Bone marrow (tissue), 2 donors: Measurements from ENCODE around the gene TLK1.
"Not testable (repeated sequence)": the region's sequence is repeated elsewhere in the genome, so short reads cannot be mapped to it uniquely, and the experiment has no call there.

Experiments
- DNase-seq, 2 donors: peaks; one replicate each; lab custom pipeline; 2025; lab: John Stamatoyannopoulos, UW

The TLK1 gene

DNA sequence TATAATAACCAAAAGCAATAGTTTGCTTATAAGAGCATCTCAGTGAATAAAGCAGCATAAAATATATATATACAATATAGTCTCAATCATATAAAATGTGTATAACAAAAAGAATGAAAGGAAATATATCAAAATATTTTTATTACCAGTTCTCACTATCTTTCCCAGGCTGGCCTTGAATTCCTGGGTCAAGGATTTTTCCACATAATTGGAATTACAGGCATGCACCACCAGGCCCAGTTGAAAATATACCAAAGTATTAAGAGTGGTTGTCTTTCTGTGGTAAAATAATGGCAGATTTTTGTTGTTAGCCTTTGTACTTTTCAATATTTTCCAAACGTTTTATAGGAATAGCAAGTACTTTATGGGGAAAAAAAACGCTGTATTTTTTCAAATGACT, 8.6 kb upstream of the TLK1 start:
- DNase-seq, result no peak

DNA sequence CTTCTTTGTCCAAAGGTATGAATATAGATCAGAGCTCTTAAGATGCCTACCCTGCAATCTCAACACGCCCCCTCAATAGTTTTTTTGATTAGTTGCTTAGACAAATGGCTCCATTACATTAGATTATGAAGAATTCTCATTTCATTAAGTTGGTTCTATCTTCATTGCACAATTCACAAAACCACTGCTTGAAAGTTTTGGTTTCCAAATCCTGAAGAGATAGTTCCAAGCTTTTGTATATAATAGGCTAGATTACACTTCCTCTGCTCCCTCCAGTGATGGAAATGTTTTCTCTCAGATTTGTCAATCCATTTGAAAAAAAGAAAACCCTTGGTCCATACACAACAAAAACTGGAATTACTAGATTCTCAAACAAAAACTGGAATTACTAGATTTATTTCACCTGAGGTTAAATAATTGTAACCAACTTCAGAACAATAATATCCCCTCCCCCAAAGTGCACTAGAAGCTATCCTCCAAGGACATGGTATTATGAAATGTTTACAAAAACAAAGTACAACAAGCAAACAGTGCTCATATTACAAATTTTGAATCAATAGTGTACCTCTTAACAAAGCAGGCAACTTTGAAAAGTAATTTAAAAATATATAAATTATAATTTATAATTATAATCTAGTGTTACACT, 6.8 kb upstream of the TLK1 start:
- no peak for DNase-seq

DNA sequence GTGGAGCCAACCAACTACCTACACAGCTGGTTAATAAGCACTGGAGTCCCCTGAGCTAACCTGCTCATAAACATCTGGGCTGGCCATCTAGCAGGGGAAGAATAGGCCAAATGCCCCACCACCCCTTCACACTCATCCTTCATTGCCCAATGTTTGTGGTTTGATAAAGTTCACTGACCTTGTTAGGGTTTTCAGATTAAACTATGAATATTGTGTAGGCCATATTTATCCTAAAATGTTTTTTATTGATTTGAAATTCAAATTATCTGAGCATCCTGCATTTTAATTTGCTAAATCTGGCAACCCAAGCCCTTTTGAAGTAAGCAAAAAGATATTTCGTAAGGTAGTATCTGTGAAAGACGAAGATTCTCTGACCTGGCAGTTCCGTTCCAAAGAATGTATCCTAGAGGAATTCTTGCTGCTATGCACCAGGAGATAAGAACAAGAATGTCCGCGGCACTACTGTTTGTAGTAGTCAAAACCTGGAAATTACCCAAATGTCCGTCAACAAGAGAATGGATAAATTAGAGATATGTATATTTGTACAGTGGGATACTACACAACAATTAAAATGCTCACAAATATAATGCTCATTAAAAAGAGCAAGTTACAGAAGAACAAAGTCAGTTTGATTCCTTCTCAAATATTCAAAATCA, 5.8 kb upstream of the TLK1 start:
- no peak for DNase-seq

DNA sequence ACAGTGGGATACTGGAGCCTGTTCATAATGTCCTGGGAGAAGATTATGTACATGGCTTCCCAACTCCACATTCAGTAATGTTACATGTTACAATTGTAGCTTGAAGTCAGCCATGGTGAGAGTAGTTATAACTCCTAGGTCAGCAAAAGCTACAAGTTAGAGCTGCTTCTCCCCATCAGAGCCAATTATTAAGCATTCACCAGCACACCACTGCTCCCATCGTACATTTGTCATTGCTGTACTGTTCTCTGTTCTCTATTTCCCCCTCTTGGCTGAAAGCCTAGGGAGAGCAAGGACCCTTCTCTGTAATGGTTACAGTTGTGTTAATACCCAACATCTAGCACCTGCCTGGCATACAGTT, 5.3 kb upstream of the TLK1 start:
- no peak for DNase-seq

DNA sequence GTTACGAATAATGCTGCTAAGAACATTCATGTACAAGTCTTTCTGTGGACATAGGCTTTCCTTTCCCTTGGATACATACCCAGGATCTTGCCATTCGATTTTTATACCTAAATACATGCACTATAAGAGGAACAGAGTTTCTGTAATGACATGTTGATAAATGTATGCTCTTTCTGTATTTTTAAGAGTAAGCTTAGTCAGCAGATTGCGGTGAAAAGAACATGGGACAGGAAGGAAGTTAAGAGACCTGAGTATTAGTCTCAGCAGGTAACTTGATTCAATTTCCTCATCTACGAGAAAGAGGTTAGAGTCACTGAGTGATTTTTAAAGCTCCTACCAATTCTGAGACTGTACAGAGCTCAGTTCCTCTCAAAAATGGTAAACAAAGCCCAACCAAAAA, 2.6 kb upstream of the TLK1 start:
- no peak for DNase-seq

DNA sequence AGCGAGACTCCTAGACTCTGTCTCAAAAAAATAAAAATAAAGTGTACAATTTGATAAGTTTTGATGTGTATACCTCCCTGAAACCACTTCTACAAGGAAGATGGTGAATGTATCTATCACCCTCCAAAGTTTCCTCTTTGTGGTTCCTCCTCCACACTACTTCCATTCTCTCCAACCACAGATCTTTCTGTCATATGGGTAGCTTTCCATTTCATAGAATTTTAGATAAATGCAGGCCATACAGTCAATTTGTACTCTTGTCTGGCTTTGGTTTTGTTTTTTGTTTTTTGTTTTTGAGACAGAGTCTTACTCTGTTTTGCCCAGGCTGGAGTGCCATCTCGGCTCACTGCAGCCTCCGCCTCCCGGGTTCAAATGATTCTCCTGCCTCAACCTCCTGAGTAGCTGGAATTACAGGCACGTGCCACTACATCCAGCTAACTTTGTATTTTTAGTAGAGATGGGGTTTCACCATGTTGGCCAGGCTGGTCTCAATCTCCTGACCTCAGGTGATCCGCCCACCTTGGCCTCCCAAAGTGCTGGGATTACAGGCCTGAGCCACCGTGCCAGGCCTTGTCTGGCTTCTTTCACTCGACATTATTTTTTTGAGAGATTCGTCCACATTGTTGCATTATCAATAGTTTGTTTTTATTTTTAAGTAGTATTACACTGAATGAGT, 2.0 kb upstream of the TLK1 start:
- not testable (repeated sequence) for DNase-seq

DNA sequence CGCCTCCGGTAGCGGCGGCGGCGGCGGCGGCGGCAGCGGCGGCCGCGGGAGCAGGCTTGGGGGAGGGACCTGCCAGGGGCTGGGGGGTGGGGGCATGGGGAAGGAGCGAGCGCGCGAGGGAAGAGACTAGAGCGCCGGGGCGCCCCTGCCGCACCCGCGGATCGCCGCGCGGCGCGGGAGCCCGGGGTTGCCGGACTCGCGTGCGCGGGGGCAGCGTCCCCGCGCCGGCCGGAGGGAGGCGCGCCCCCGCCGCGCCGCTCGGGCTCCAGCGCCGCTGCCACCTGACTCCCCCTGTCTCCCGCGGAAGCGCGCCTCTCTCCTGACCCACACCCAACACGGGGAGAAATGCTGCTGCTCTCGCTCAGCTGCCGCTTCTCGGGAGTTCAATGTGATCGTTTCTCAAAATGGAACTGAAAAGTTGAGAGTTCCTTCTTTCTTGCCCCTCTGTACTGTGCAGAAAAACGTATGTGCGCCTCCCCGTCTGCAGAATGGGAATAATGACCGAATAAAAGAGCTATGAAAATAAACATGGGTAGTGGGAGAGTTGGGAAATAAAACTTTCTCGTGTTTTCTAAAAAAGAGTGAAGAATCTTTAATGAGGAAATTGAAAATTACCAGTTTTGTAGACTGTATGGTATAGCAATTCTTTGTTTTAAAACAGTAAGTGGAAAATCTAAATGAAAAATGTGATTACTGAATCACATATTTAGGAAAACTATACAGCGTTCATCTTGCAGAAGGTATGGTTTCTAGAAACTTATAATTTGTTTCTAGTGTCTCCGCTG, 455 bp upstream of the TLK1 start:
- DNase-seq, result peak; percentile 56 to 83

DNA sequence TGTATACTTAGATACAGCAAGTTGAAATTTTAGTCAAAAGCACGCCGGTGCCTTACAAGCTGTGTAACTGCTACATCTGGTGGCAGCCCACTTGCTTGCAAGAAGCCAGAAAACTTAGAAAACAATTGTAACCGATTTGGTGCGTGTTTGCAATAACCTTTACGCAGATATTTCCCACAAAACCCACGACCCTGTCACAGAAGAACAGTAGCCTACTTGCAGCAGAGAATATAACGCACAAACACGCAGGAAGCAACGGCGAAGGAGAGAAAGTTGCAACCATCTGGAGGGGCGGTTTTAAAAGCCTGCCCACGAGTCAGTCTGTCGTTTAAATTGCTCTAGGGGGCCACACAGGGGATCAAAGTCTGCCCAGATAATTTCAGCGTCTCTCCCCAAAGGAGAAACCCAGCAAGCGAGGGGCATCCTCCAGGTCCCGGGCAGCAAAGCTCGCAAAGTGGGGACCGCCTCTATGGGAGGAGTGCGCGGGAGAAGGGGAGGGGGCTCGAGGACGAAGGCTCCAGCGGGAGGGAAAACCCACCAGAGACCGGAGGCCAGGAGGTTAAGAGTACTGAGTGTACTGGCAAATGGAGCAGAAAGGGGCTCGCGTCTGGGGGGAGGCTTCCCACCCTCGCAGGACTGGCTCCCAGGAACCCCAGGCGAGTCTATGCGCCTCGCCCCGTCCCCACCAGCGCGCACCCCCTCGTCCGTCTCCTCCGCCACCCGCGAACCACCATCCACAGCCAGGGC, 1.1 kb downstream of the TLK1 start:
- peak; percentile 23 to 49 for DNase-seq

DNA sequence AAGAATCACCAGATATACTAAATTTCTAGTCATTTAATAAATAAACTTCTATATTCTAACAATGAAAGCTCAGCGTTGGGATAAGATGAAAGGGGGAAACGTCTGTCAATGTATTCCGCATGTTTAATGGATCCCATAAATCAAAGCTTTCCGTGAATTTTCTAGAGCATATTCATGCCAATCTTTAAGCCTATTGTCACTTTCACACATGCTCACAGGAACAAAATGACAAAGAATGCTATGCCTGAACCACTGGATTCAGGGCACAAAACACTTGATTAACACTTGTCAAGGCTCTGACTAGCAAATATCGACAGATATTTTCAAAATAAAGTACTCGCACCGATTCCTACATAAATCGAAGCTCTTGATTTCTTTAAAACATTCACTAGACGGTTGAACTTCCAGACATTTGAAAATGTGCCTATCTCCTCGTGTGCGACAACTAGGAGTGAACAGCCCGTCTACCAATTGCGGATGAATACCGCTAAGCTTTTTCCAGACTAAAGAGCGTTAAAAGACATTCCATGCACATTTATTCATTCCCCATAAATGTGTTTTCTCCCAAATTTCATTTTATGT, 1.8 kb downstream of the TLK1 start:
- DNase-seq, result no peak

DNA sequence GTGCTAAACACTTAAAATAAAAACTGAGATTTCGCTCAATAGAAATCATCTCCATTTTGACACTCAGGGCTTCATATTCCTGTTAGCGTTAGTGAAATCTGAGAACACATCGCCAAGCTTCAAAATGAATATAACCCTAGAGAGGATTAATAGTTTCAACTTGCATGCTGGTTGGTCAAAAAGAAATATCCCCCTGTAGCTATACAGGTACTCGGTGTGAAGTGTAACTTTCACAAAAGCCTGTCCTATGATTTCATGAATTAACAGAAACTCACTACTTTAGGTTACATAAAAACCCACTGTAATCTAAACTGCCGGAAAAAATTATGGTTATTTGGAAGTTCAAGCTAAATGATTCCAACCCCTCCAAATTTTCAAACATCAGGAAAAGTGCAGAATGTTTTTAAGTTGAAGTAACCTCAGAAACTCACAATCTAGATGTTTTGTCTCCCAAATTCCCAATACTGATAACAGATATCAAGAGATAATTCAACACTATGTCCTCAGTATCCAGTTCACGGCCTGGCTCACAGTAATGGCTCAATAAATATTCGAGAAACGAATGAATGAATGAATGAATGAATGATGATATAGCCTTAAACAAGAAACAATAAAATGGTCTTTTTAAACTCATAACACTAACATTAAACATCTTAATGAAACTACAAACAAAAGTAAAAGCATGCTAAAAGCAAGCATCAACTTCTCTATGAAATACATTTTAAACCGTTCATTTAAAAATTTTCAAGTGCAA, 2.5 kb downstream of the TLK1 start:
- DNase-seq, result no peak

DNA sequence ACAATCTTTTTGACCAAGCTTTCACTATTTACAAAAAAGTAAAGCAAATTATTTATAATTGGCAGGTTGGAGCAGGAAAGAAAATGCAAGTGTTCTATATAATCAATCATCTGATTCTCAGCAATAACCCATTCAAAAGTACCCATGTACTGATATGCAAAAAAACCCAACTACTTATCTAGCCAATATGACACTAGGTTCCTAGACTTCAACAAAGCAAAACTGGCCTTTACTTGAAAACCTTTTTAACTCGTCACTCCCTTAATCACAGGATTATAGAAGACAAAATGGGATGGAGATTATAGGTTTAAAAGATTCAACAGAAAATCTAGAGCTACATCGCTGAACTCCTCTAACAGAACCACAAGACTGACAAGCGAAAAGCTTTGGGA, 3.6 kb downstream of the TLK1 start:
- DNase-seq, result no peak

DNA sequence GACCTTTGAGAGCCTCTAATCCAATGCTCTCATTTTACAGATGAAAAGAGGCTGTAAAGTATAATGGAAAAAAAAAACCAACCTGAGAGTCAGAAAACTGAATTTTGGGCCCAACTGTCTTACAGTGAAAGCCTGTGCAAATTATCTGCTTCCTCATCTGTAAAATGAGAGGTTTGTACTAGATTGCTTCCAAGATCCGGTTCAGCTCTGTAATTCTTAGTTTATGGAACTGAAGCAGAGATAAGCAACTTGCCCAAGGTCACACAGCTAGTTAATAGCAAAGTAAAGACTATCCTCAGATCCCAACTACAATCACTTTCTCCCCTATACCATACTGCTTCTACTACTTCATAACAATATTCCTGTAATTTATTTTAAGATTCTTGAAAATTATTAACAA, 6.3 kb downstream of the TLK1 start:
- DNase-seq, result peak in 1 of 2 donors; percentile 33

DNA sequence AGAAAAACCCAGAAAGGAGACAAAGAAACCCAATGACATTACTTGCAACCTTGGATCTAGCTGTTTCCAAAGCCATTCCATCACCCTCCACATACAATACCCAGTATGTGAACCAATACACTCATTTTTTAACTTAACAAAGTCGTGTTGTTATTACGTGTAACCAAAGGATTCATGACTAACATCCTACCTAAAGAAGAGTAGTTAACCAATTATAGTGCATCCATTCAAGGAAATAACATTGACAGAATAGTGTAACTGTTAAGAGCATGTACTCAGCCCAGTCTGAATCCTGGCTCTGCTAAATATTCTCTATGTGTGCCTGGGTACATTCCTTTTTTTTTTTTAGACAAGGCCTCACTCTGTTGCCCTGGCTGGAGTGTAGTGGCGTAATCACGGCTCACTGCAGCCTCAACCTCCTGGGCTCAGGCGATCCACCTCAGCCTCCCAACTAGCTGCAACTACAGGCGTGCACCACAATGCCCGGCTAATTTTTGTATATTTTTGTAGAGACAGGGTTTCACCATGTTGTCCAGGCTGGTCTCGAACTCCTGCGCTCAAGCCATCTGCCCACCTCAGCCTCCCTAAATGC, 9.9 kb downstream of the TLK1 start:
- DNase-seq, result no peak

DNA sequence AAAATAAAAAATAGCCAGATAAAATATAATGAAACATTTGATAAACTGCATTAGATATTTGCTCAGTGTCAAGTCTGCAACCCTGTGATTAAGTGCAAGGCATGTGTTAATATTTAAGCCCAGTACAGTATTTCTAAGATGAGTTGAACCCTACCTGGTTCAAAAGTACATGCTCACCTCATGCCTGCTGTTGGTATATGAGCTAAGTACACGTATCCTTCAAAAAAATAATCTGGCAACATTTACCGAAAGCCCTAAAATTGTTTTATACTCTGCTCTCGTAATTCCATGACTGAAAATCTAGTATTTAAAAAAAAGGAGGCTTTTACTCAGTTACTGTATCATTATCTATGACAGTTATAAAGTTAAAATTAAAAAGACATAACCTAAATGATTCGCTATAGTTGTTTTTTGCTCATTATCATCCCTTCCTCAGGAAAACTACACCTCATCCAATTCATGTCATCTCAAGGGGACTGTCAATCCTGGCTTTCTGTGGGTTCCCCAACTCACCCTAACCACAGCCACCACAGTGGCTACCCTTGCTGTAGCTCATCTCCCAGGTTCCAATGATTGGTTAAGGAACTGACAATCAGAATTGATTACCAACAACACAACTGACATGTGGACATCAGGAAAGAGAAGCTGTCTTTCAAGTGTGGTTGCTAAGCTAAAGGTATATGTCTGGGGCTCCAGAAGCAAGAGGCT, 10.6 kb downstream of the TLK1 start:
- no peak for DNase-seq

DNA sequence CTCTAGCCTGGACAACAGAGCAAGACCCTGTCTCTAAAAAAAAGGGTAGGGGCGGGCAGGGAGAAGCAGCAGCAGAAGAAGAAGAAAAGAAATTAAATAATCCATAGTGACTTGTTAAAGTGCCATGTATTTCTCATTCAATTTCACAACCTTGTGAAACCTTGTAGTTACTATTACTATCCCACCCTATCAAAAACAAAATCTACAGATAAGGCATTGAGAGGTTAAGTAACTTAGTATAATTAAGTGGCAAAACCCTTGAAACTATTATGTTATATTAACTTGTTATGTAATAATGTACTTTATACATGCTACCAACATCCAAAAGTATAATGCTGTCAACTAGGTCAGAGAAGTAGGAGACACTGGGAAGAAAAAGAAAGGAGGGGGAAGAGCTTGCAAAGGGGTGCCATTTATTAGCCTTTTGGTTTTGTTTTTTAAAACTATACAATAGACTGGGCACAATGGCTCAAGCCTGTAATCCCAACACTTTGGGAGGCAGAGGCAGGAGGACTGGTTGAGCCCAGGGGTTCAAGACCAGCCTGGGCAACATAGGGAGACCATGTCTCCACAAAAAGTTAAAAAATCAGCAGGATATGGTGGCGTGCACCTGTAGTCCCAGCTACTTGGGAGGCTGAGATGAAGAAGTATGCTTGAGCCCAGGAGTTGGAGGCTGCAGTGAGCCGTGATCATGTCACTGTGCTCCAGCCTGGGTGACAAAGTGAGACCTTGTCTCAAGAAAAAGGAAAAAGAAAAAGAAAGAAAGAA, 11.3 kb downstream of the TLK1 start:
- DNase-seq, result no peak

DNA sequence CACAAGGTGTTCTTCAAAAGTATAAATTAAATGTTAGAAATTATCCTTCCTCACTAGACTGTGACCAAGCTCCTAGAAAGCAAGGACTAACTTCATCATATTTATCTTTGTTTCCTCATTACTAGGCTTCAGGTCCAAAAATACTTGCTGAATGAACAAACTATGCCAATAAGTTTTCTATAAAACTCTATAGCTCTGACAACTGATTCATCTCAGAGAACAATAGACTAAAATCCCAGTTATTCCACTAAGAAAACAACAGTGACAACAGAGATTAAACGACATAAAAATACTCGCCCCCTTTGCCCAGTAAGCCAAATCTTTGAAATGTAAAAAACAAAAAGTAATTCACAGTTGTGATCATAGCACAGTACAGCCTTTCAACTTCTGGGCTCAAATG, 13.6 kb downstream of the TLK1 start:
- no peak for DNase-seq

DNA sequence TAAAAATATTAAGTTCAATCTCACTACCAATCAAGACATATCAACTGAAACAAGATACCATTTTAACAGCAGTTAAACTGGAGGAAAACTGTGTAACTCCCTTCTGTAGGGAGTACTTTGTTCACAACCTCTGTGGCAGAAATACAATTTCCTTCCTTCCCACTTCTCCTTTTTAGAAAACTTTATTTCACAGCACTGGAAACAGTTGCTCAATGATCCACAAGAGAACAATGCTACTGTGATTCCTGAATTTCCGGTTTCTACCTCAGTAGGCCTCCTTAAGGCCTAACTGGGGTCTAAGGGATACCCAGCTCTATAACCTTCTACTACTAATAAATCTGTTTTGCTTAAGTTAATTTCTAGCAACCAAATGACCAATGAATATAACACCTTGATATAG, 14.1 kb downstream of the TLK1 start:
- peak in 1 of 2 donors; percentile 8 for DNase-seq

DNA sequence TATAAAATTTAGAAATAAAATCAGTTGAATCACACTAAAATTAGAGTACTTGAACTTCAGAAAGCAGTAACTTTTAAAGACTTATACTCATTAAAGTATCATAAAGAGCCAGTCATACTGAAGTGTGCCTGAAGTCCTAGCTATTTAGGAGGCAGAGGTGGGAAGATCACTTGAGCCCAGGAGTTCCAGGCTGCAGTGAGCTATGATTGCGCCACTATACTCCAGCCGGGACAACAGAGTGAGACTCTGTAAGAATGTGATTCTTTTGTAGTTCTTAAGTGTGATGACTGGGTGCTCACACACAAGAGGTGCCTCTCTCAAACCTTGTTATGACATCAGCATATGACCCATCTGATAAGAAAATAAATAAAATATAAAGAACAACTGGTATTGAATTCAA, 14.6 kb downstream of the TLK1 start:
- DNase-seq, result no peak

DNA sequence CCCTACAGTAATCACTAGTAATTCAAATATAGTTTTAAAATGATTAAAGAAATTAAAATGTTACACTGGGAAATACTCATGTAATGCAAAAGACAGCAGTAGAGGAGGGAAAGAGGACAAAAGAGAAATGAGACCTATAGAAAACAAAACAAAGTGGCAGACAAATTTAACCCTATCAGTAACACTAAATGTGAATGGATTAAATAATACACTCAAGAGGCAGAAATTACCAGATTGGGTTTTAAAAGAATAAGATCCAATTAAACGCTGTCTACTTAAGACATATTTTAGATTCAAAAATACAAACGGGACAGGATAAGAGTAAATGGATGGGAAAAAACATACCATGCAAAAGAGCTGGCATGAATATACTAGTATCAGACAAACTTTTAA, 17.0 kb downstream of the TLK1 start:
- no peak for DNase-seq
